Measurements from ENCODE around the gene COL10A1.

COL10A1 gene

GRCh38 chr6:116126032-116126431, at the start of gene COL10A1:
Gene COL10A1 (minus strand): TSS chr6:116126132. CDS start chr6:116125492, 640 bp downstream.
- no peak for DNase-seq

- DNase-seq: no peak
Measured at GRCh38 chr6:116175344-116175743, 49.4 kb upstream of the COL10A1 start.

- no peak for DNase-seq
Measured at GRCh38 chr6:116173928-116174327, 48.0 kb upstream of the COL10A1 start.

GRCh38 chr6:116170358-116171057, 44.6 kb upstream of the COL10A1 start:
- DNase-seq: no peak

GRCh38 chr6:116169880-116170279, 43.9 kb upstream of the COL10A1 start:
- DNase-seq: no peak

GRCh38 chr6:116168148-116168547, 42.2 kb upstream of the COL10A1 start:
- no peak for DNase-seq

- no peak for DNase-seq
Measured at GRCh38 chr6:116166369-116166768, 40.4 kb upstream of the COL10A1 start.

- no peak for DNase-seq
Measured at GRCh38 chr6:116165596-116165995, 39.7 kb upstream of the COL10A1 start.

GRCh38 chr6:116159782-116160524, 34.0 kb upstream of the COL10A1 start:
- no peak for DNase-seq

GRCh38 chr6:116158641-116159040, 32.7 kb upstream of the COL10A1 start:
- no peak for DNase-seq

GRCh38 chr6:116157391-116157790, 31.5 kb upstream of the COL10A1 start:
- DNase-seq: no peak

GRCh38 chr6:116156405-116157326, 30.7 kb upstream of the COL10A1 start:
- DNase-seq: no peak

- DNase-seq: no peak
Measured at GRCh38 chr6:116154887-116155286, 29.0 kb upstream of the COL10A1 start.

- DNase-seq: no peak
Measured at GRCh38 chr6:116152620-116153019, 26.7 kb upstream of the COL10A1 start.

- DNase-seq: no peak
Measured at GRCh38 chr6:116145803-116146675, 20.1 kb upstream of the COL10A1 start.

- no peak for DNase-seq
Measured at GRCh38 chr6:116144605-116145004, 18.7 kb upstream of the COL10A1 start.

GRCh38 chr6:116139917-116140316, 14.0 kb upstream of the COL10A1 start:
- DNase-seq: no peak

- DNase-seq: no peak
Measured at GRCh38 chr6:116136933-116137340, 11.0 kb upstream of the COL10A1 start.

- no peak for DNase-seq
Measured at GRCh38 chr6:116136373-116136772, 10.4 kb upstream of the COL10A1 start.

- DNase-seq: no peak
Measured at GRCh38 chr6:116133453-116133852, 7.5 kb upstream of the COL10A1 start.

GRCh38 chr6:116127771-116128493, 2.0 kb upstream of the COL10A1 start:
- DNase-seq: no peak

- DNase-seq: no peak
Measured at GRCh38 chr6:116120430-116120829, 5.5 kb downstream of the COL10A1 start.

Data from activated naive CD4-positive, alpha-beta T cell (primary cell).